GM19452 (cell line): ENCODE data around the gene MYCL.
"Not testable (repeated sequence)": the region's sequence is repeated elsewhere in the genome, so short reads cannot be mapped to it uniquely, and the experiment has no call there.

ENCODE experiments used
- ATAC-seq: cut with Tn5 transposase; IDR thresholded peaks from one replicate; pipeline ENCODE4 v1.9.1; 2021; ENCODE audit not compliant: unreplicated experiment

MYCL gene

GRCh38 chr1:39892601-39893595 is 8.8 kb downstream of the MYCL start:
- no peak for ATAC-seq

GRCh38 chr1:39890880-39891279 is 10.8 kb downstream of the MYCL start:
- ATAC-seq = no peak

GRCh38 chr1:39890273-39890672 is 11.4 kb downstream of the MYCL start:
- no peak for ATAC-seq

- no peak for ATAC-seq
These were observed 14.9 kb downstream of the MYCL start for GRCh38 chr1:39886757-39887231.

GRCh38 chr1:39885516-39885915 is 16.2 kb downstream of the MYCL start:
- ATAC-seq = no peak

GRCh38 chr1:39882152-39882551 is 19.6 kb downstream of the MYCL start:
- ATAC-seq = no peak

- ATAC-seq = no peak
These were observed 23.4 kb downstream of the MYCL start for GRCh38 chr1:39877980-39878956.

DNA sequence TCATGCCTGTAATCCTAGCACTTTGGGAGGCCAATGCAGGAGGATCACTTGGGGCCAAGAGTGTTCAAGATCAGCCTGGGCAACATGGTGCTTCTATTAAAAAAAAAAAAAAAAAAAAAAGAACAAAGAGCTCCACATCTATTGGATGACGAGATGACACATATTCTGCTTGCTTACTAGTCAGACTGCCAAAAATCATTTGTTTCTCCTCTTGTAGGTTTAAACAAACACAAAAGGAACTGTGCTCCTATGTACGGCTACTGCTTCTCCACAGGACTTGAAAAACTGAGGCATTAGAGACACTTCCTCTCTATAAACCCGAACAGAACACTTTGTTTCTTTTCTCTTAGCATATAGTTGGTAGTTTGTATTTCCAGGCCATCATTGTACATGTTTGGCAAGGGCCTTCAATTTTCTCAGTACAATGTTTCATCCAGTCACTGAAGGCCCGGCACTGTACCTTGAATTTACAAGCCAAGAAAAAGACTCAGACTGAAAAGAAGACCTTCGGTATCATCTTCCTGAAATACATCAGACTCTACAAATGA is 24.4 kb downstream of the MYCL start:
- no peak for ATAC-seq

DNA sequence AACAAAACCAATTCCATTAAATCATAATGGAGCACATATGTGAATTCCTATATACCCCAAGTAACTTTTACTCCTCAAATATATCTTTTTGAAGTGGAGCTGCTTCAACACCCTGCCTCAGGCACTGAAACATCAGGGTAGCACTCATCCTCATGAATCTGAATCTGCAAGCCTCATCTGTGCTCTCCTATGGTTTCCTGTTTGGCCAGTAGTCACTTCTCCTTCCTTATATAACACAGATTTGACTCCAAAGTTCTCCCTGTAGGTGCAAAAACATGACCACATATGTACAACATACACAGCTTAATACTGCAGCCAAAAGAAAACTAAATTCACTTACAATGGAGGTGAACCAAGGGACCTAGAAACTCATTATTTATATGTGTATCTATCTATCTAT is 25.6 kb downstream of the MYCL start:
- ATAC-seq = no peak

GRCh38 chr1:39872698-39873097 is 29.0 kb downstream of the MYCL start:
- no peak for ATAC-seq

DNA sequence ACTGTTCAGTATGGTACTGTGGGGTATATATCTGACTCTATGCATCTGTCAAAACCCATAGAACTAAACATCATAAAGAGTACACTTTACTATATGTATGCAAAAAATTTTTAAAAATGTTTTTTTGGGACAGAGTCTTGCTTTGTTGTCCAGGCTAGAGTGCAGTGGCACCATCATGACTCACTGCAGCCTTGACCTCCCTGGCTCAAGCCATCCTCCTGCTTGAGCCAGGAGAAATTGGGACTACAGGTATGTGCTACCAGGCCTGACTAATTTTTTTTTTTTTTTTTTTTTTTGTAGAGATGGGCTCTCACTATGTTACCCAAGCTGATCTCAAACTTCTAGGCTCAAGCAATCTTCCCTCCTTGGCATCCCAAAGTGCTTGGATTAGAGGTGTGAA is 29.9 kb downstream of the MYCL start:
- ATAC-seq = no peak

- ATAC-seq = not testable (repeated sequence)
These were observed 30.7 kb downstream of the MYCL start for GRCh38 chr1:39871043-39871442.

- not testable (repeated sequence) for ATAC-seq
These were observed 32.1 kb downstream of the MYCL start for GRCh38 chr1:39869538-39870112.

DNA sequence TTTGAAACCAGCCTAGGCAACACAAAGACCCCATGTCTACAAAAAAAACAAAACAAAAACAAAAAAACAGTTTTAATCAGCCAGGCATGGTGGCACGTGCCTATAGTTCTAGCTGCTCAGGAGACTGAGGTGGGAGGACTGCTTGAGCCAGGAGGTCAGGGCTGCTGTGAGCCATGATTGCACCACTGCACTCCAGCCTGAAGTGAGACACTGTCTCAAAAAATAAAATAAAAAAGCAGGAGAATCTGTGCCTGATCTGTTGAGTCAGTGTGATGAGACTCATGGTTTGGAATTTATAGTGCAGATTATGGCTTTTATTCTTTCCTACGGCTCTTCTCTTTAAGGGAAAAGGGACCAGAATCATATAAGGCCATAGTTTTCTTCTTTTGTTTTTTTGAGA is 35.0 kb downstream of the MYCL start:
- no peak for ATAC-seq

DNA sequence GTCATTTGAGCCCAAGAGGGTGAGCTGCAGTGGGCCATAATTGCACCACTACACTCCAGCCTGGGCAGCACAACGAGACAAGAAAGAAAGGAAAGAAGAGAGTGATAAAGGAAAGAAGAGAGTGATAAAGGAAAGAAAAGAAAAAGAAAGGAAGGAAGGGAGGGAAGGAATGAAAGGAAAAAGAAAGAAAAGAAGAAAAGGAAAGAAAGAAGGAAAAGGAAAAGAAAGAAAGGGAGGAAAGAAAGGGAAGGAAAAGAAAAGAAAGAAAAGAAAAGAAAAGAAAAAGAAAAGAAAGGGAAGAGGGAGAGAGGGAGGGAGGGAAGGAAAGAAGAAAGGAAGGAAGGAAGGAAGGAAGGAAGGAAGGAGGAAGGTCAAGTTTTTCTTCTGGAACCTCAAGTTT is 36.0 kb downstream of the MYCL start:
- no peak for ATAC-seq

GRCh38 chr1:39863177-39863576 is 38.5 kb downstream of the MYCL start:
- ATAC-seq = no peak

- no peak for ATAC-seq
These were observed 40.7 kb downstream of the MYCL start for GRCh38 chr1:39861003-39861402.

- no peak for ATAC-seq
These were observed 41.6 kb downstream of the MYCL start for GRCh38 chr1:39859859-39860812.

- ATAC-seq = no peak
These were observed 43.4 kb downstream of the MYCL start for GRCh38 chr1:39858315-39858714.
